ENCODE data around the gene YARS1.

Gene YARS1

DNA sequence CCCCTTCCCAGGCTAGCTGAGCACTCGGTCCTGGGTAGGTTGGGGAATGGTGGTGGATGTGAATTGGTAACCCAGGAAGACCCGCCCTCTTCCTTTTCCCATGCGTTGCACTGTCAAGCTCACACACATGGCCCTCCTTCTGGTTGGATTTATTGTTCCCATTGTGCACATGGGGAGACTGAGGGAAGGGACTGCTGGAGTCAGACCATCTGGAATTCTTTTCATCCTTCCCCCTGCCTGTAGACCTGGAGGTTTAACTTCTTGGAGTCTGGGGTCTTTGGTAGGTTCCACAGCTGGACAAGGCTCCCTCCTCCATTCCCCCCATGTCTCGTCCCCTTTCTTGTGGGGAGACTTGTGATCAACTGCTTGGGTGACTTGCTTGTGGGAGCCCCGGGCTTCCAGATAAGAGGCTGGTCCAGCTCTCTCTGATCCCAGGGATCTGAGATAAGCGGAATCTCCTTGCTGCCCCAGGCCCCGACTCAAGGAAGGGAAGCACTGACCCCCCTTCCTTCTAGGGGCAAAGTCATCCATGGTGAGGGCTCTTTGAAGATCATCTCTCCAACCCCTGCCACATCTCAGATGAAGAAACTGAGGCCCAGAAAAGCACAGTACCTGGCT is 58.9 kb downstream of the YARS1 start (continued):
- TF ChIP-seq ZC3H10 (CRISPR knock-in tag; IDR thresholded peaks at IDR 0.05) (no peak), SNAI2 (CRISPR knock-in tag; IDR thresholded peaks at IDR 0.05) (no peak), OSR1 (CRISPR knock-in tag; IDR thresholded peaks at IDR 0.05) (no peak), ZNF70 (CRISPR knock-in tag; IDR thresholded peaks at IDR 0.05) (no peak), ARNTL (CRISPR knock-in tag; IDR thresholded peaks at IDR 0.05; ENCODE audit: borderline replicate concordance, low read depth) (no peak), TCF4 (CRISPR knock-in tag; IDR thresholded peaks at IDR 0.05; ENCODE audit: borderline replicate concordance) (no peak)
- TF ChIP-seq, protein P1, sequence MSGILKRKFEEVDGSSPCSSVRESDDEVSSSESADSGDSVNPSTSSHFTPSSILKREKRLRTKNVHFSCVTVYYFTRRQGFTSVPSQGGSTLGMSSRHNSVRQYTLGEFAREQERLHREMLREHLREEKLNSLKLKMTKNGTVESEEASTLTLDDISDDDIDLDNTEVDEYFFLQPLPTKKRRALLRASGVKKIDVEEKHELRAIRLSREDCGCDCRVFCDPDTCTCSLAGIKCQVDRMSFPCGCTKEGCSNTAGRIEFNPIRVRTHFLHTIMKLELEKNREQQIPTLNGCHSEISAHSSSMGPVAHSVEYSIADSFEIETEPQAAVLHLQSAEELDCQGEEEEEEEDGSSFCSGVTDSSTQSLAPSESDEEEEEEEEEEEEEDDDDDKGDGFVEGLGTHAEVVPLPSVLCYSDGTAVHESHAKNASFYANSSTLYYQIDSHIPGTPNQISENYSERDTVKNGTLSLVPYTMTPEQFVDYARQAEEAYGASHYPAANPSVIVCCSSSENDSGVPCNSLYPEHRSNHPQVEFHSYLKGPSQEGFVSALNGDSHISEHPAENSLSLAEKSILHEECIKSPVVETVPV (CRISPR knock-in tag; IDR thresholded peaks at IDR 0.05): no peak

DNA sequence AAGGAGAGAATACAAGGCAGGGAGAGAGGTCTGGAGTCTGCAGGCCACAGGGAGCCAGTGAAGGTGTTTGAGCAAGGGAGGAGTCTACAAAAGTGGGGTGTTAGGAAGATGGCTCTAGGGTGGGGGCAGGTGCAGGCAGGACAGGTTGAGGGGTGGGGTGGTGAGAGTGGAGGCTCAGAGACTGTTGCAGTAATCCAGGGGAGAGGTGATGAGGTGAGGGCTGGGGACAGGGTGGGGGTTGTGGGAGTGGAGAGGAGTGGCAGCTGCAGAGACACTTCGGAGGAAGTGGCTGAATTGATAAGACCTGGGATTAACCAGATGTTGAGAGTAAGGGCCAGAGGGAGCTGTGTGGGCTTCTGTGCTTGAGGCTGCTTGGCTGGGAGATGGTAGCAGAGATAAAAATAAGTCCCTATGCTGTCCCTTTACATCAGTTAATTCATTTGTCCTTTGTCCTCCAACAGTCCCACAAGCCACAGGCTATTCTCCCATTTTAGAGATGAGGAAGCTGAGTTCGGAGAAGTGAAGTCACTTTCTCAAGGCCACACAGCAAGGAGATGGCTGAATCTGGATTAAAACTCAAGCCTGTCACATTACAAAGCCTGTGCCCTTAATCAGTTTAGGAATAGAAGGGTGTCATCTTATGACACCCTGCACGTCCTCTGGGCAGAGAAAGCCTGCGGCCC is 59.8 kb downstream of the YARS1 start:
- TF ChIP-seq PPARA (CRISPR knock-in tag; IDR thresholded peaks at IDR 0.05; ENCODE audit: borderline replicate concordance): no peak
- TF ChIP-seq, protein P2, sequence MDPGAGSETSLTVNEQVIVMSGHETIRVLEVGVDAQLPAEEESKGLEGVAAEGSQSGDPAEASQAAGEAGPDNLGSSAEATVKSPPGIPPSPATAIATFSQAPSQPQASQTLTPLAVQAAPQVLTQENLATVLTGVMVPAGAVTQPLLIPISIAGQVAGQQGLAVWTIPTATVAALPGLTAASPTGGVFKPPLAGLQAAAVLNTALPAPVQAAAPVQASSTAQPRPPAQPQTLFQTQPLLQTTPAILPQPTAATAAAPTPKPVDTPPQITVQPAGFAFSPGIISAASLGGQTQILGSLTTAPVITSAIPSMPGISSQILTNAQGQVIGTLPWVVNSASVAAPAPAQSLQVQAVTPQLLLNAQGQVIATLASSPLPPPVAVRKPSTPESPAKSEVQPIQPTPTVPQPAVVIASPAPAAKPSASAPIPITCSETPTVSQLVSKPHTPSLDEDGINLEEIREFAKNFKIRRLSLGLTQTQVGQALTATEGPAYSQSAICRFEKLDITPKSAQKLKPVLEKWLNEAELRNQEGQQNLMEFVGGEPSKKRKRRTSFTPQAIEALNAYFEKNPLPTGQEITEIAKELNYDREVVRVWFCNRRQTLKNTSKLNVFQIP (CRISPR knock-in tag; IDR thresholded peaks at IDR 0.05; ENCODE audit: borderline replicate concordance, low read depth): no peak
- TF ChIP-seq ISL1 (CRISPR knock-in tag; IDR thresholded peaks at IDR 0.05): no peak
- TF ChIP-seq GLIS3 (CRISPR knock-in tag; IDR thresholded peaks at IDR 0.05): no peak
- no peak for TF ChIP-seq CSDC2 (CRISPR knock-in tag; IDR thresholded peaks at IDR 0.05)
- TF ChIP-seq, protein P1 (CRISPR knock-in tag; IDR thresholded peaks at IDR 0.05): no peak
- TF ChIP-seq TCF4 (CRISPR knock-in tag; IDR thresholded peaks at IDR 0.05; ENCODE audit: borderline replicate concordance): no peak
- no peak for TF ChIP-seq ZFP30 (CRISPR knock-in tag; IDR thresholded peaks at IDR 0.05)
- no peak for TF ChIP-seq ZNF70 (CRISPR knock-in tag; IDR thresholded peaks at IDR 0.05)
- no peak for TF ChIP-seq RARB (CRISPR knock-in tag; IDR thresholded peaks at IDR 0.05)
- no peak for TF ChIP-seq ZC3H10 (CRISPR knock-in tag; IDR thresholded peaks at IDR 0.05)
- no peak for TF ChIP-seq ZFP3 (CRISPR knock-in tag; IDR thresholded peaks at IDR 0.05)
- TF ChIP-seq, protein P3, sequence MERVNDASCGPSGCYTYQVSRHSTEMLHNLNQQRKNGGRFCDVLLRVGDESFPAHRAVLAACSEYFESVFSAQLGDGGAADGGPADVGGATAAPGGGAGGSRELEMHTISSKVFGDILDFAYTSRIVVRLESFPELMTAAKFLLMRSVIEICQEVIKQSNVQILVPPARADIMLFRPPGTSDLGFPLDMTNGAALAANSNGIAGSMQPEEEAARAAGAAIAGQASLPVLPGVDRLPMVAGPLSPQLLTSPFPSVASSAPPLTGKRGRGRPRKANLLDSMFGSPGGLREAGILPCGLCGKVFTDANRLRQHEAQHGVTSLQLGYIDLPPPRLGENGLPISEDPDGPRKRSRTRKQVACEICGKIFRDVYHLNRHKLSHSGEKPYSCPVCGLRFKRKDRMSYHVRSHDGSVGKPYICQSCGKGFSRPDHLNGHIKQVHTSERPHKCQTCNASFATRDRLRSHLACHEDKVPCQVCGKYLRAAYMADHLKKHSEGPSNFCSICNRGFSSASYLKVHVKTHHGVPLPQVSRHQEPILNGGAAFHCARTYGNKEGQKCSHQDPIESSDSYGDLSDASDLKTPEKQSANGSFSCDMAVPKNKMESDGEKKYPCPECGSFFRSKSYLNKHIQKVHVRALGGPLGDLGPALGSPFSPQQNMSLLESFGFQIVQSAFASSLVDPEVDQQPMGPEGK (CRISPR knock-in tag; IDR thresholded peaks at IDR 0.05; ENCODE audit: borderline replicate concordance): no peak
- no peak for TF ChIP-seq TOX (CRISPR knock-in tag; IDR thresholded peaks at IDR 0.05; ENCODE audit: borderline replicate concordance)
- TF ChIP-seq, protein P4, sequence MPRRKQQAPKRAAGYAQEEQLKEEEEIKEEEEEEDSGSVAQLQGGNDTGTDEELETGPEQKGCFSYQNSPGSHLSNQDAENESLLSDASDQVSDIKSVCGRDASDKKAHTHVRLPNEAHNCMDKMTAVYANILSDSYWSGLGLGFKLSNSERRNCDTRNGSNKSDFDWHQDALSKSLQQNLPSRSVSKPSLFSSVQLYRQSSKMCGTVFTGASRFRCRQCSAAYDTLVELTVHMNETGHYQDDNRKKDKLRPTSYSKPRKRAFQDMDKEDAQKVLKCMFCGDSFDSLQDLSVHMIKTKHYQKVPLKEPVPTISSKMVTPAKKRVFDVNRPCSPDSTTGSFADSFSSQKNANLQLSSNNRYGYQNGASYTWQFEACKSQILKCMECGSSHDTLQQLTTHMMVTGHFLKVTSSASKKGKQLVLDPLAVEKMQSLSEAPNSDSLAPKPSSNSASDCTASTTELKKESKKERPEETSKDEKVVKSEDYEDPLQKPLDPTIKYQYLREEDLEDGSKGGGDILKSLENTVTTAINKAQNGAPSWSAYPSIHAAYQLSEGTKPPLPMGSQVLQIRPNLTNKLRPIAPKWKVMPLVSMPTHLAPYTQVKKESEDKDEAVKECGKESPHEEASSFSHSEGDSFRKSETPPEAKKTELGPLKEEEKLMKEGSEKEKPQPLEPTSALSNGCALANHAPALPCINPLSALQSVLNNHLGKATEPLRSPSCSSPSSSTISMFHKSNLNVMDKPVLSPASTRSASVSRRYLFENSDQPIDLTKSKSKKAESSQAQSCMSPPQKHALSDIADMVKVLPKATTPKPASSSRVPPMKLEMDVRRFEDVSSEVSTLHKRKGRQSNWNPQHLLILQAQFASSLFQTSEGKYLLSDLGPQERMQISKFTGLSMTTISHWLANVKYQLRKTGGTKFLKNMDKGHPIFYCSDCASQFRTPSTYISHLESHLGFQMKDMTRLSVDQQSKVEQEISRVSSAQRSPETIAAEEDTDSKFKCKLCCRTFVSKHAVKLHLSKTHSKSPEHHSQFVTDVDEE (CRISPR knock-in tag; IDR thresholded peaks at IDR 0.05): no peak
- TF ChIP-seq OSR1 (CRISPR knock-in tag; IDR thresholded peaks at IDR 0.05): no peak
- TF ChIP-seq ZNF565 (CRISPR knock-in tag; conservative IDR thresholded peaks at IDR 0.05; ENCODE audit: low read depth): no peak
- TF ChIP-seq ESRRG (CRISPR knock-in tag; IDR thresholded peaks at IDR 0.05): no peak
- TF ChIP-seq, protein P5, sequence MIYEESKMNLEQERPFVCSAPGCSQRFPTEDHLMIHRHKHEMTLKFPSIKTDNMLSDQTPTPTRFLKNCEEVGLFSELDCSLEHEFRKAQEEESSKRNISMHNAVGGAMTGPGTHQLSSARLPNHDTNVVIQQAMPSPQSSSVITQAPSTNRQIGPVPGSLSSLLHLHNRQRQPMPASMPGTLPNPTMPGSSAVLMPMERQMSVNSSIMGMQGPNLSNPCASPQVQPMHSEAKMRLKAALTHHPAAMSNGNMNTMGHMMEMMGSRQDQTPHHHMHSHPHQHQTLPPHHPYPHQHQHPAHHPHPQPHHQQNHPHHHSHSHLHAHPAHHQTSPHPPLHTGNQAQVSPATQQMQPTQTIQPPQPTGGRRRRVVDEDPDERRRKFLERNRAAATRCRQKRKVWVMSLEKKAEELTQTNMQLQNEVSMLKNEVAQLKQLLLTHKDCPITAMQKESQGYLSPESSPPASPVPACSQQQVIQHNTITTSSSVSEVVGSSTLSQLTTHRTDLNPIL (CRISPR knock-in tag; IDR thresholded peaks at IDR 0.05; ENCODE audit: low read depth): no peak
- no peak for TF ChIP-seq ZNF8 (CRISPR knock-in tag; IDR thresholded peaks at IDR 0.05)
- no peak for ATAC-seq

All from SK-N-SH treated with all-trans-retinoic acid at 6 μM for 48 hours (cell line).